ENCODE data around the gene CHERP.
A peak's percentile ranks its signal among the peaks of the same experiment; 100 is the strongest.

The CHERP gene

GRCh38 chr19:16542045-16542909 lies at the start of gene CHERP:
TSS of gene CHERP (minus strand) at chr19:16542437. CDS start at chr19:16542378, 59 bp downstream.
- FAIRE-seq (no peak), DNase-seq (ENCODE audit: insufficient read length, low spot score) (peak; percentile 67)
- no peak for TF ChIP-seq CTCF (IDR thresholded peaks at IDR 0.05; ENCODE audit: insufficient read depth, missing control alignments)

- no peak for FAIRE-seq
- no peak for DNase-seq (ENCODE audit: insufficient read length, low spot score)
- TF ChIP-seq CTCF (IDR thresholded peaks at IDR 0.05; ENCODE audit: insufficient read depth, missing control alignments) = no peak
Measured at GRCh38 chr19:16590876-16591802, 48.9 kb upstream of the CHERP start.

GRCh38 chr19:16589917-16590316 lies 47.7 kb upstream of the CHERP start:
- FAIRE-seq (no peak), DNase-seq (ENCODE audit: insufficient read length, low spot score) (no peak)
- no peak for TF ChIP-seq CTCF (IDR thresholded peaks at IDR 0.05; ENCODE audit: insufficient read depth, missing control alignments)

GRCh38 chr19:16588824-16589577 lies 46.8 kb upstream of the CHERP start:
- no peak for FAIRE-seq
- no peak for TF ChIP-seq CTCF (IDR thresholded peaks at IDR 0.05; ENCODE audit: insufficient read depth, missing control alignments)
- no peak for DNase-seq (ENCODE audit: insufficient read length, low spot score)

- FAIRE-seq (no peak), DNase-seq (ENCODE audit: insufficient read length, low spot score) (no peak)
Measured at GRCh38 chr19:16587833-16588823, 45.9 kb upstream of the CHERP start.

More at GRCh38 chr19:16587833-16588823, 45.9 kb upstream of the CHERP start:
- TF ChIP-seq CTCF (IDR thresholded peaks at IDR 0.05; ENCODE audit: insufficient read depth, missing control alignments) = no peak
